ENCODE results near the gene OR8B4.
"Not testable (repeated sequence)": the region's sequence is repeated elsewhere in the genome, so short reads cannot be mapped to it uniquely, and the experiment has no call there.

OR8B4 gene, protein sequence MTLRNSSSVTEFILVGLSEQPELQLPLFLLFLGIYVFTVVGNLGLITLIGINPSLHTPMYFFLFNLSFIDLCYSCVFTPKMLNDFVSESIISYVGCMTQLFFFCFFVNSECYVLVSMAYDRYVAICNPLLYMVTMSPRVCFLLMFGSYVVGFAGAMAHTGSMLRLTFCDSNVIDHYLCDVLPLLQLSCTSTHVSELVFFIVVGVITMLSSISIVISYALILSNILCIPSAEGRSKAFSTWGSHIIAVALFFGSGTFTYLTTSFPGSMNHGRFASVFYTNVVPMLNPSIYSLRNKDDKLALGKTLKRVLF

DNA sequence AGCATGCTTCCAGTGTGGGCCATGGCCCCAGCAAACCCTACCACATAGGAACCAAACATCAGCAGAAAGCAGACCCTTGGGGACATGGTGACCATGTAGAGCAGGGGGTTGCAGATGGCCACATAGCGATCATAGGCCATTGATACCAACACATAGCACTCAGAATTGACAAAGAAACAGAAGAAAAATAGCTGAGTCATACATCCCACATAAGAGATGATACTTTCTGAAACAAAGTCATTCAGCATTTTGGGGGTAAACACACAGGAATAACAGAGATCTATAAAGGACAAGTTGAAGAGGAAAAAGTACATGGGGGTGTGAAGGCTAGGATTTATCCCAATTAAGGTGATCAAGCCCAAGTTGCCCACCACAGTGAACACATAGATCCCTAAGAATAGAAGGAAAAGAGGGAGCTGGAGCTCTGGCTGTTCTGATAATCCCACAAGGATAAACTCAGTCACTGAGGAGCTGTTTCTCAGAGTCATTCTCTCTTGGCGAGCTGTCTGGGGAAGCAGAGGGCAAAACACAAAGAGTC is at the start of gene OR8B4:
TSS of gene OR8B4 (minus strand) at position 488 of the 538 bp plus-strand sequence. CDS start at position 488, 0 bp downstream.
- no peak for DNase-seq

DNA sequence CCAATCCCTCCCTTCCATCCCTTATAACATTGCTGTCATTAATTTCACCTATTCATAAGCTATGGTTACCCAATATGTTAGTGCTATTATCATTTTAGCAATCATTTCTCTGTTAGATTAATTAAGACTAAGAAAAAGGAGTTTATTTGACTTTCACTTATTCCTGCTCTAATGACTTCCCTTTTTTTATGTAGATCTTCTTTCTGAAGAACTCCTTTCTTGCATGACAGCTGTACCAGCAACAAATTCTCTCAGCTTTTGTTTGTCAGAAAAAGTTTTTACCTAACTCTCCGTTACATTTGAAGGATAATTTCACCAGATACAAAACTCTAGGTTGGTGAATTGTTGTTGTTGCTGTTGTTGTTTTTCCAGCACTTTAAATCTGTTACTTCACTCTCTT is 49.4 kb upstream of the OR8B4 start:
- no peak for DNase-seq

DNA sequence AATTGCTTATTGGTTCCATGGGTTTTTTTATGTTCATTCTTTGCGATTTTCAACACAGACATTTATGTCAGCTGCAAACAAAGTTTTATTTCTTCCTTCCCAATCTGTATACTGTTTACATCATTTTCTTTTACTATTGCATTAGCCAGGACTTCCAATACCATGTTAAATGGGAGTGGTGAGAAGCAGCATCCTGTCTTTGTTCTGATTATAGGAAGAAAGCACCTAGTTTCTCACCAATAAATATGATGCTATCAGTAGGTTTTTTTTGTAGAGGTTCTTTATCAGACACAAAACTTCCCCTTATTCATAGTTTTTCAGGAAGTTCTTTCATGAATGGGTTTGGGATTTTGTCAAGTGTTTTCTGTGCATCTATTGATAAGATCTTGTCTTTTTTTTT is 48.8 kb upstream of the OR8B4 start:
- DNase-seq: no peak

DNA sequence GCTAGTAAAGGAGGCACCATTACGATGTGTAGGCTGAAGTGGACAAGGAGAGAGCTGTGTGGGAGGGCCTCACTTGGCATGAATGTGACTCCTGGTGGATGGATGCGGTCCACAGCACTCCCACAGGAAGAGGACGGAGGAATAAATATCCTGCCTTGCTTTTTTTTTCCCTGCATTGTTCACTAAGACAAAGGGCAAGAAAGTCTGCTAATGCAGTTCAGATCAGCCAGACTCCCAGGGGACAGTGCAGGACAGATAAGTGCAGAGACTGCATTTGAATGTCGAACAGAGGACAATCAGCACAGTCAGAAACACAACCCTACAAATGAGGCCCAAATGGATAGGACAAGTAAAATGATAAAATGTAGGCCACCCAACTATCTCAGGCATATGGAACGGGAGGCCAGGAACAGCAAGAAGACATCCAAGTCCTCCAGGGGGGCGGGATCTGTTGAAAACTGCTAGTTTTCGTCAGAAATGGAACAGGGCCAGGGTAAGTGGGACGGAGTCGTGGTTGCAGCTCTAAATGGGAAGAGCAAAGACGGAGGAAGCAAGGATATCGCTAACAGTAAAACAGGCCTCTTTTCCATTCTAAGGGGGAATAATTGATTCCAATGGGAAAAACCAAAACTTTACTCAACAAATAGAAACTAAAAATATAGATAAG is 46.0 kb upstream of the OR8B4 start:
- DNase-seq: no peak

DNA sequence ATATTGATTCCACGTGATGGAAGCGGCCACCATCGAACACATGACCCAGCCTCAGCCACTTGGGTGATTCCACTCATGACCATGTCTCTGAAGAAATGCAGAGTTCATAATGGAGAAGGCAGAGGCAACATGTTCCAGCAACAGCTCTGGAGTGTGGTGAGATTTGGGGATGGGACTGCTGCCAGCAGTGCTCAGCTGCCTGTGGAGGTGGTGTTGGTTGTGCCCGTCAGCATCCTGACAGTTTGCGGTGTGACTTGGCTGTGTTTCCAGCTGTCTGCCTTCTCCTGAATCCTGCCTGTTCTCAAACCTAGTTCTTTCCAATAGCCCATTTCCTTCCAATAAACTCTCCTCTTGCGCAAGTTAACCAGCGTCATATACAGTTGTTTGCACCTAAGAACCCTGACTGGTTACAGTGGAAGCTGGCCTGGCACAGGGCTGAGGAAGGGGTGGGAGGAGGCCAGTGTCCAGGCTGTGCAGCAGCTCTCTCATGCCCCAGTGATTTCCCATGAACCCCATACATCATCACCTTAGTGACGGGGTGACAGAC is 42.8 kb upstream of the OR8B4 start:
- DNase-seq: no peak

DNA sequence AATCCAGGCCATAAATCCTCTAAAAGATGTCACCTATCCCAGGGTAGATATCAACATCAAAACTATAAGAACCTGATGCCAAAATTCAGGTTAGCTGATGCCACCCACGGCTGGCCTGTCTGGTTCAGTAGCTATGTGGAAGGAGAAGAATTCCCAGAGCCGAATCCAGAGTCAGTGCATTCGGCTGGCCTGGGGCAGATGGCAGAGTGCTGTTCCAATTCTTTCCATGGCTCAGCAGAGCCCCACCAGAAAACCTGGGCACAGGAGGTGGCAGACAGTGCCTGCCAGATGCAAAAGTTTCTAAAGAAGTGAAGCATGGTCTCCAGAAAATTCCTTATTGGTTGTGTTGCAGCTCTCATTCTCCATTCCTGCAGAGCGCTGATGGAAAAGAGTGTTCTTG is 40.7 kb upstream of the OR8B4 start:
- DNase-seq: no peak

DNA sequence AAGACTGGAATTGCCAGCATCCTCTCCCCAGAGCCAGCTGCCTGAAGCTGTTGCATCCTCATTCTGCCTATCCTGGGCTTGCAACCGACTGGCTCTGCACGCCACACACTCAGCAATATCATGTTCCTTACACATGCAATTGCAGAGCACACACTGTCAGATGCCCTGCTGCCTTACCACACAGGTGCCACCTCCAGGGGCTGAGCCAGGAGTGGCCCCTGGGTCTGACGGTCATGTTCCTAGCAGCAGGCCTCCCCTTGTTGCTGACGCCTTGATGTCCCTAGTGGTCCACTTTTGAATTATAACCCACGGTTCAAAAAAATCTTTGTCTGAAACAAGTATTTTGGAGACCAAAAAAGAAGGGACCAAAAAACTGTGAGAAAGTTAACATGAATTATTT is 39.3 kb upstream of the OR8B4 start:
- DNase-seq: no peak

DNA sequence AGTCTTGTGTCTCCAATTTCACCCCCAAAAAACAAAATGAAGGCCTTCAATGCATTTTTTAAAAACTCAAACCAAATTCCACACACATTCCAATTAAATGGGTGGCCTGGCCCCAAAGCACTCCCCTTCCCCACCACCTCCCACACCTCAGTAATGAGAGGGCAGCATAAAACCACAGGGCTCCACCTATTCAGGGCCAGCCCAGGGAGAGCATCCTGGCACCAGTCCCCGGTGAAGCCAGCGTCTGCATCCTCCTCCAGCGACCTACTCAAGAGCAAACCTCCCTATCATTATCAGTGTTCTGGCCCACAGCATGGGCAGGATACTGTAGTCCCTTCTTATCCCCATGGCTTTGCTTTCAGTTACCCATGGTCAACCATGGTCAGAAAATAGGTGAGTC is 38.7 kb upstream of the OR8B4 start:
- DNase-seq: no peak

DNA sequence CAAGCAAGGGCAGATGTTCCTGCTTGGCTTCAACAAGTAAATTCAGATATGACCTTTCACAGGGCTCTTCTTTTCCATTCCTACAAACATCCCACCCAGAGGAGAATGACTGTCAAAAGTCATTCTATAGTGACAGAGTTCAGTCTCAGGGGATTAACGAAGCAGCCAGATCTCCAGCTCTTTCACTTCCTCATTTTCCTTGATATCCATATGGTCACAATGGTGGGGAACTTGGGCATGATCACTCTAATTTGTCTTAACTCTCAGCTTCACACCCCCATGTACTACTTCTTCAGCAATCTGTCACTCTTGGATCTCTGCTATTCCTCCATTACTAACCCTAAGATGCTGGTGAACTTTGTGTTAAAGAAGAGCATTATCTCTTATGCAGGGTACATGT is 35.8 kb upstream of the OR8B4 start:
- DNase-seq: no peak

DNA sequence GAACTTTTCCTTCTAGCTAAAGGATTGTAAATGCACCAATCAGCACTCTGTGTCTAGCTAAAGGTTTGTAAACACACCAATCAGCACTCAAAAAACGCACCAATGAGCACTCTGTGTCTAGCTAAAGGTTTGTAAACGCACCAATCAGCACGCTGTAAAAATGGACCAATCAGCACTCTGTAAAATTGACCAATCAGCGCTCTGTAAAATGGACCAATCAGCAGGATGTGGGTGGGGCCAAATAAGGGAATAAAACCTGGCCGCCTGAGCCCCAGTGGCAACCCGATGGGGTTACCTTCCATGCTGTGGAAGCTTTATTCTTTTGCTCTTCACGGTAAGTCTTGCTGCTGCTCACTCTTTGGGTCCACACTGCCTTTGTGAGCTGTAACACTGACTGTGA is 34.7 kb upstream of the OR8B4 start:
- not testable (repeated sequence) for DNase-seq

DNA sequence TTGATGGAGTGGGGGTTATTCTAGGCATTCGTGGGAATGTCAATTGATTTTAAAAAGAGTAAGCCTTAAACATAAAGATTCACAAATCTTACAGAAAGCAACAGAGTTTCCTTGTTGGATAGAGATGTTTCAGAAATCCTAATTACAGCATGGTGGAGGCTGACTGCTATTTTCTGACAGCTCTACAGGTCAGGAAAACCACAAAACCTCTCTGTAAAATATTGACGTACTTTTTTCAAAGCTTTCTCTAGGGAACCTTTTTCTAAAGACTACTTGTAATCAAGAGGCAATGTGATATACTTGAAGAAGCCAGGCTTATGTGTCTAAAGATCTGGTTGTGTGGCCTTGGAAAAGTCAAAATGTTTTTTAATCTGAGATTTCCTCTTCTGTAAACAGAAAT is 29.9 kb upstream of the OR8B4 start:
- no peak for DNase-seq

DNA sequence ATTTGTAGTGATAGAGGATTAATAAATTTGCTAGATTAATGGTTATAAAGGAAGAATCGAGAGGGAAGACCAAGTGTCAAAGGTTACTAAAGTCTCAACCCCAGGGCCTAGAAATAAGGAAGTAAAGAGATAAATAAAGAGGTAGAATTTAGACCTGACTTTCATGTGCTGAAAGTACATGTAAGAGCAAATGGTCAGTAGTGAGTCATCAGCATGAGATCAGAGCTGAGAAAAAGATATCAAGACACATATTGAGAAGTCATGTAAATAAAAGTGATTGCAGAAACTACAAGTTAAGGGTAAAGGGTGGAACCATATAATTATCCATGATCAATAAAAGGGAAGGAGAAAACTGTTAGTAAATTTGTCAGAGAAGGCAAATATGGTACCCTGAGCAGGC is 22.2 kb upstream of the OR8B4 start:
- no peak for DNase-seq

DNA sequence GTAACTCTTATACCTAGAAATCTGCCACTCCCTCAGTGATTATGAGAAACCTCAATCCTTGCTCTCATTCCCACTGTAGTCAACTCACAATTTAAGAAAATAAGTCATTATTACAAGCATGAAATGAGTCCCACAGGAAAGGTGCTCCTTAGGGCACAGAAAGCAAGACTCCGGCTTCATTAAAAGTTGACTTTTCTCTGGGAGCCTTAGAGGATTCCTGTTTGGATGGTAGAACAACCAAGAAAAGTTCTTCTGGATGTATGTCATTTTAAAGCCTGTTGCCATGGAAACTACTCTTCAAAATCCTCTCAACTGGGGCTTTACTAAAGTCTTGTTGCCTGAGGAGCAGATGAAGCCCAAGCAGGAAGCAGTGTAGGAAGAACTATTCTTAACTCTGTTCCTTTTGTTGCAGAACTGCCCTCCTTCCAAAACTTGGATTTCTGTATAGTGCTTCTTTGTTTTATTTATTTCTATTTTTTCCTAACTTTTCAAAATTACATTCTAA is 21.0 kb upstream of the OR8B4 start, which contains the start of gene OR8B8:
TSS of gene OR8B8 (minus strand) at position 51 of the 505 bp plus-strand sequence. CDS start 4,611 bp downstream, outside the sequence.
- DNase-seq: no peak

DNA sequence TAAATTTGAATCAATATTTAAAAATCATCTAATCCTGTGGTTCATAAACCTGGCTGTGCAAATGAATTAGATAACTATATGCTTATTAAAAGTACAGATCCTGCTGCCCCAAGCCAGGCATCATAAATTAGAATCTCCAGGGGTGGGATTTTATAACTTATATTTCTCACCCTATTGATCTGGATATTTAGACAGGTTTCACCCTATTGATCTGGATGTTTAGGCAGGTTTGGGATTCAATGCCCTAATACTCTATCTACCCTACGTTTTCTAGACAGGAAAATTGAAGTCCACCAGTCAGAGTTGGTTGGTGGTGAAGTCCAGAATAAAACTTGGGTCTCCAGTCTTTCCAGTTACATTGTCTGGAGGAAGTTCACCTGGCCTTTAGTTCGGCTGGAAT is 18.2 kb upstream of the OR8B4 start:
- no peak for DNase-seq

DNA sequence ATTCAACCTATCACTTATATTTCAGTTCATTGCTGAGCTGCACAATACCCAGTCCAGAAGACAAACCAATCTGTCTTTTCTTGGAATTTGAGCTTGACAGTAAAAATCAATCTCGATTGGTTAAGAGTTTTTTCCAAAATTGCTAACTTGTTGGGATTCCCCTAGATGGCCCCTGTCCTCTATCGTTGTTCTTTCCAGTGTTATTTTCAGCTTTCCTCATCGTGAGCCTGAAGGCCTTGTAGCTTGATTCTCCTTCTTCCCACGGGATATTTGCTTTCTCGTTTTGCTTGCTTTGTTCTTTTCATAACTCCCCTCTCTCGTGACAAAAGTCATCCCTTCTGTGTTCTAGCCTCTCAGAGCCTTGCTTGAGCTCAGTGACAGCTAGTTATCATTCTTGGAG is 17.8 kb upstream of the OR8B4 start:
- DNase-seq: no peak

DNA sequence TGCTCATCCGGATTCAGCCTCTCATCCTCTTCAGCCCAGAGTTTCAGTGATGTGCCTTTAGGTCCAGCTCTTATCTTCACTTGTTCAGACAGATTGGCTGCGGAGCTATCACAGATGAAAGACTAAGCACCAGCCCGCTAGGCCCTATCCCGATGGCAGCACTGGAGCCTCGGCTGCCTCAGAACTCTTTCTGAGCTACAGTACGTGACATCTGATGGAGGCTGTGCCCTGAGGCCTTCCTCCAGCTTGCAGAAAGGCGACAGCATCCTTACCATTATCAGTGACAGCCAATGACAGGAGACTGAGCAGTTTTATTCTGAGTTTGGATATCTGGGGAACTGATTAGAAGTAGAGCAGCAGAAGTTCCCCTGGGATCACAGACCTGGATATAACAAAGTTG is 16.8 kb upstream of the OR8B4 start:
- no peak for DNase-seq

DNA sequence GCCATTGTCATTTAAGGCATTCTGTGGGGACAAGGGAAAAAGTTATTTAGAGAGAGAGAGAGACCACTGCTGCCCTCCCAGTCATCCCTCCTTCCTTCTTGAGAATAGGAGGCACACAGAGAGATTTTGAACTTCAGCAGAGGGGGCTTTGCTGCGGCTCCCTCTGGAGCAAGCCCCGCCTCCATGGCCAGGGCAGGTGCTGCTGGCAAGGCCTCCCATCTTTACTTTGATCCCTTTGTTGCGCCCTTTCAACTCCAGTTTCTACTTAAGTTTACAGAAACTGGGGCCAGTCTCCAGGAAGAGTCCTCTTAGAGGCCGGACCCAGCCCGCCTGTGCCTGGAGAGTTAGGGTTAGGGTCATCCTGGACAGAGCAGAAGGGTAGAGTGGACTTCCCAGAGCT is 16.4 kb upstream of the OR8B4 start:
- DNase-seq: no peak

DNA sequence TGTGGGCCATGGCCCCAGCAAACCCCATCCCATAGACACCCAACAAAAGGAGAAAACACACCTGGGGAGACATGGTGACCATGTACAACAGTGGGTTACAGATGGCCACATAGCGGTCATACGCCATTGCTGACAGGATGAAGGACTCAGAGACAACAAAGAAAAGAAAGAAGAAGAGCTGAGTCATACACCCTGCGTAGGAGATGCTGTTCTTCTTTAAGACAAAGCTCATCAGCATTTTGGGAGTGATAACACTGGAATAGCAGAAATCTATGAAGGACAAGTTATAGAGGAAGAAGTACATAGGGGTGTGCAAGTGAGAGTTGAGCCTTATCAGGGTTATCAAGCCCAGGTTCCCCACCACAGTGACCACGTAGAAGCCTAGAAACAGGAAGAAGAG is 15.9 kb upstream of the OR8B4 start:
- DNase-seq: no peak

DNA sequence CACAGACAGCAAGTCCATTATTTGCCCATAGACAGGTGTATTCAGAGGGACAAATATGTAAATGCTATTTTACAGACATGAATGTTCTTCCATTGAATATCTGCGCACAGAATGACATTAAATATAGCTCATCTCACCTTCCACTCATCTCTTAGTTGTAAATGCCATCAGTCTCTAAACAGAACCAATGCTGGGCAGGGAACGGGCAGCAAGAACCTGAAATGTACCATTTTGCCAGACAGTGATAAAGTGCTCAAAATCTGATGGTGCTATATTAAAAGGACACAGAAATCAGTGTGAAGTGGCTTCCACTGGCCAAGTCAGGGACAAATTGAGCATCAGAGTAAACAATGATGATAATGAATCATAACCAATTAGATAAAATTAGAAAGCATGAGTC is 10.0 kb upstream of the OR8B4 start:
- DNase-seq: no peak

DNA sequence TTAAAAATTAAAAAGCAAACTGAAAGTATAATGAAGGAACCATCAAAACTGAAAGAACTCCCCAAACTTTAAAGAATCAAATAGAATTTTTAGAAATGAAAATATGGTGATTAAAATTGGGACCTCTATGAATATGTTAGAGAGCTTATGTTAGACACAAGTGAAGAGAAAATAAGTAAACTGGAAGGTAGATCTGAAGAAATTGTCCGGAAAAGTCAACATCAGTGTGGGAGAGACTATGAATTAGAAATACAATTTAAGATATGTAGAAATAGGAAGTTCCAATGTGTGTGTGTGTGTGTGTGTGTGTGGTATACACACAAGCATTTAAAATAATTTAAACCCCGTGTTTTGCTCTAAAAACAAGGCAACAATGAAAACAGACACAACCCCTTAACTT is 4.9 kb upstream of the OR8B4 start:
- no peak for DNase-seq

DNA sequence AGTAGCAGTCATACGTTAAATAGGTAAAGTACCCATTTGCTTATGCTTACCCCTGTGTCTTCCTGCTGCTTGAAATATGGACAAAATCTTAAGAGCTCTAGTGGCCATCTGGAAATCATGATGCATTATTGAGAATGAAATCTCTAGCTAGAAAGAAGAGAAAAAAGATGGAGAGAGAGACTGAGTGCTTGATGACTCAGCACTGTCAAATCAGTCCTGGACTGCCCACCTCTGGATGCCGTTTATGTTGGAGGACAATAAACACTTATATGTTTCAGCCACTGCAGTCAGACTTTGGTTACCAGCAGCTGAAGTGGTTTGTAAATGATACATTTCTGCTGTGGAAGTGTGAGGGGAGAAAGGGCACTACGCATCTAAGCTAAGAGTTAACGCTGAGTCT is 3.6 kb downstream of the OR8B4 start:
- DNase-seq: no peak

DNA sequence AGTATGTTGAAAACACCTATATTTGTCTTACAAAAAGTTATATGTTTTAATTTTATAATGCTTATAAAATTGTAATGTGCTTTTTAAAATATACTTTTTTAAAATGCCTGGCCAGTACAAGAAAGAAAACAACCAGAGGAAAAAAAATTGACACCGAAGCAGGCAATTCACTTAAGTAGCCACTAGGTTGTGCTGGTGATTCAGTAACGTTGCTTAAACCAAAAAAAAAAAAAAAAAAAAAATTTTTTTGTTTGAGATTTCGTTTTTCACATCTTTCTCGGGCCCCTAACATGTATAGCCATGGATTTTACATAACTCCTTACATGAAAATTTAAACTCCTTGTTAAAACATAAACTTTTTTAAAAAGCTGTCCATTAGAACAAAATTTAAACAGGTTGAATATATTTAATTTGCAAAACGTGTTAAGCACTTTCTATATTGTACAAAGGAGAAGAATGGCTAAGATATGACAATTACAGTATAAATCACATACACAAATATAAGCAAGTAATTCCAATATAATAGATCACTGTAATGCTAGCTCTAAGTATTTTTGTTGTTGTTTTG is 9.2 kb downstream of the OR8B4 start:
- DNase-seq: no peak

DNA sequence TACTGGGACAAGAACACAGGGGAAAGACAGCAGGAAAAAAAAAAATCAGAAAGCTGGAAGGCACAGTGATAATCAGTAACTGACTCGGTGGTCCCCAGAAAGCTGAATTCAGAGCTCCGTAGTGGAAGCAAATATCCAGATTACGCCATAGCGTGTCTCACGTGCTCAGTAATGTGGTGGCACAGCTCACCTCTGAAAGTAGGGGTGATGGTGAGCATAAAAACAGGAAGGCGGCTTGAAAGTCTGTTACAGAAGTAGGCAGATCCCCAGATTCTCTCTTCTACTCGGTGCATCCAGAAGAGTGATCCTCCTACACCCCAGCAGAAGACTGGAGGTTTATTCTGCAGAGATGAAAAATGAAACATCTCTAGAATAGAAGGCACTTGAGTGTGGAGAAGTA is 14.8 kb downstream of the OR8B4 start:
- no peak for DNase-seq

DNA sequence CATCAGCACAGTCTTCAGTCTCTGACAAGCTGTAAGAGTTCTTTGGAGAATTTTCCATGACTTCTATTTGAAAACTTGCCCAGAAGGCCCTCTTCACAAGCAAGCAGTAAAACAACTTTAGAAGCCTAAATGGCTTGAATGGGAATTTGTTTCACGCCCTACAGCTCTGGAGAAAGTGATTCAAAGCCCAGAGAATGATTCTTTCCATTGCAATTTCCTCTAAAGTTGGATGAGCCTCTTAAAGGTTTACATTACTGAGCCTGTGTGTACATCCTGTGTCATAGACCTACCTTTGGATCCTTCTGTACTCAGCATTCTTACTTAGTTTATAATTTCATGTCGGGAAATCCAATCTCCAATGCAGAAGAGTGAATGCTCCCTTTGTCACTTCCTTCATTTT is 19.1 kb downstream of the OR8B4 start:
- no peak for DNase-seq

Measured in activated naive CD4-positive, alpha-beta T cell treated with Interleukin-2 at 50 U/mL for 16 hours (primary cell).